ENCODE results near the gene RPUSD1.

Gene RPUSD1

GRCh38 chr16:800834-801511 is 12.8 kb upstream of the RPUSD1 start:
- DNase-seq (ENCODE audit: extremely low spot score, insufficient read length, low read depth) (no peak), FAIRE-seq (no peak)

- DNase-seq (ENCODE audit: extremely low spot score, insufficient read length, low read depth) (no peak), FAIRE-seq (no peak)
Measured at GRCh38 chr16:799948-800833, 12.0 kb upstream of the RPUSD1 start, which contains the start of gene GNG13. GNG13 (minus strand) TSS chr16:800734; CDS start chr16:799077, 1,657 bp downstream.

- no peak for FAIRE-seq
- DNase-seq (ENCODE audit: extremely low spot score, insufficient read length, low read depth), result no peak
Measured at GRCh38 chr16:799111-799947, 11.1 kb upstream of the RPUSD1 start.

- FAIRE-seq (no peak), DNase-seq (ENCODE audit: extremely low spot score, insufficient read length, low read depth) (no peak)
Measured at GRCh38 chr16:798666-799065, 10.5 kb upstream of the RPUSD1 start.

GRCh38 chr16:797686-798085 is 9.5 kb upstream of the RPUSD1 start:
- no peak for FAIRE-seq
- no peak for DNase-seq (ENCODE audit: extremely low spot score, insufficient read length, low read depth)

GRCh38 chr16:797120-797420 is 8.9 kb upstream of the RPUSD1 start:
- FAIRE-seq, result no peak
- DNase-seq (ENCODE audit: extremely low spot score, insufficient read length, low read depth), result no peak

DNA sequence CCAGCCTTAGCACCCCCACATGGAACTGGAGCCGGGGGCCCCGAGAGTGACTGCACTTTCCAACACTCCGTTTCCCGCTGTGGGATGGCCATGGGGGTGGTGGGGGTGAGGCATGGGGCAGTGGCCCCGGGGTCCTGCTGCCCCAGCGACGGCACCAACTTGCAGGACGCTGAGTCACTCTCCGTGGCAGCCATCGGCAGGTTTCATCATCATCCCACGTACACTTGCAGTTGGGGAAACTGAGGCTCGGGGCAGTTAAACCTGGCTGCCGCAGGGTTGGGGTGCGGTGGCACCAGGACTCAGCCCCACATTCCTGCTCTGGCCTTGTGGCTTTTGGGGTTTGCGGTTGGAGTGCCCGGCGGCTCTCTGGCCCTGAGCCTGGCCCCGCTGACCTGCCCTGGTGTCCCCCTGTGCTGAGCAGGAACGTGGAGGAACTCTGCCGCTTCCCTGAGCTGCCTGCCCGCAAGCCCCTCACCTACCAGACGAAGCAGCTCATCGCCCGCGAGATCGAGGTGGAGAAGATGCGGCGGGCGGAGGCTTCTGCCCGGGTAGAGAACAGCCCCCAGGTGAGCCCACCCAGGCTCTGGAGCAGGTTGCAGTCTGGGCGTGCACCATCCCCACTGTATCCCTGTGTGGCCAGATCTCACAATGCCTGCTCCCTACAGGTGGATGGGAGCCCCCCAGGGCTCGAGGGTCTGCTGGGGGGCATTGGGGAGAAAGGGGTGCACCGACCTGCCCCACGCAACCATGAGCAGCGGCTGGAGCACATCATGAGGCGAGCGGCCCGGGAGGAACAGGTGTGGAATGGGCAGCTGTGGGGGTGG is 8.3 kb upstream of the RPUSD1 start:
- DNase-seq (ENCODE audit: extremely low spot score, insufficient read length, low read depth) (no peak), FAIRE-seq (no peak)

DNA sequence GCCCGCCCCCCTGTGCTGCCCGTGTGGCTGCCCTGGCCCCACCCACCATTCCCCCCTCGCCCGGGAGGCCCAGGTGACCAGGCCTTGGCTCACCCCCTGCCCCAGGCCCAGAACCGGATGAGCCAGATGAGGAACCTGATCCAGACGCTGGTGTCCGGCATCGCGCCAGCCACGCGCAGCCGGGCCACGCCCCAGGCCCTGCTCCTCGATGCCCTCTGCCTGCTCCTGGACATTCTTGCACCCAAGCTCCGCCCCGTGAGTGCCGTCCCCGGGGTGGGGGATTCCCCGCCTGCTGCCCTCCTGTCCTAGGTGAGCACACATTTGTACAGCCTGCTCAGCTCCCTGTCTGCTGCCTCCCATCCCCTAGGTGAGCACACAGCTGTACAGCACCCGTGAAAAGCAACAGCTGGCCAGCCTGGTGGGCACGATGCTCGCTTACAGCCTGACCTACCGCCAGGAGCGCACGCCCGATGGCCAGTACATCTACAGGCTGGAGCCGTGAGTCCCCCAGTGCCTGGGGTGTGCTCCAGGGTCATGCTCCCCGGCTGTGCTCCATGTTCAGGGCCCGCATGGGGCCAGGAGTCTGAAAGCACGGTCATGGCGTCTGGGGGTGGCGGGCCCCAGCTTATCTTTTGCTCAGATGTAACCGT is 7.5 kb upstream of the RPUSD1 start:
- DNase-seq (ENCODE audit: extremely low spot score, insufficient read length, low read depth), result no peak
- no peak for FAIRE-seq

- DNase-seq (ENCODE audit: extremely low spot score, insufficient read length, low read depth), result no peak
Measured at GRCh38 chr16:794853-795466, 6.8 kb upstream of the RPUSD1 start.

DNA sequence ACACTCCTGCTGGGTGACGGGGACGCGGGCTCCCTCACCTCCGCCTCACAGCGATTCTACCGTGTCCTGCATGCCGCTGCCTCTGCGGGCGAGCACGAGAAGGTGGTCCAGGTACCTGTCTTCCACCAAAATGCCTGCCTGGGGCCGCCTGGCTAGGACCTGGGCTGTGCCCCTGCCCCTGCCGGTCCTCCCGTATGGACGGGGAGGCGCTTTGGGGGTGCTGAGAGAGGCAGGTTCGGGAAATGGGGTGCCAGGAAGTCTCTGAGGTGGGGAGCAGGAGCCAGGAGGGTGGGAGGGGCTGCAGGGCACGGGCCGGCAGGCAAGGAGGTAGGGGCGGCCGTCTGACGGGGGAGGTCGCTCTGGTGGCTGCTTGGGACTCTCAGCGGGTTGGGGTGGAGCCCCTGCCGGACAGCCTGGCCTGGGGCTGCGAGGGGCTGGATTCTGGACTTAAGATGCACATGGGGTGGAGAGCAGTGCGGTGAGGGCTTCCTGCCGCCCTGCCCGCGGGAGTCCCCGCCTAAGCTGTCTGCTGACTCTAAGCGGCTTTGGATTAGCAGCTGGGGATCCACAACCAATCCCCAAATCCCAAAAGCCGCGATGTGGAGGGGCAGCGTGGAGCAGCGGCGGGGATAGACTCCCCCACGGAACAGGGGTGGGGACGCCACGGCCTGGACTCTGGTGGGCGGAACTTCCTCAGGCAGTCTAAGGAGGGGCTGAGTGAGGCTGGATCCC is 6.1 kb upstream of the RPUSD1 start:
- DNase-seq (ENCODE audit: extremely low spot score, insufficient read length, low read depth), result no peak
- FAIRE-seq, result no peak

More at GRCh38 chr16:794853-795466, 6.8 kb upstream of the RPUSD1 start:
- no peak for FAIRE-seq

DNA sequence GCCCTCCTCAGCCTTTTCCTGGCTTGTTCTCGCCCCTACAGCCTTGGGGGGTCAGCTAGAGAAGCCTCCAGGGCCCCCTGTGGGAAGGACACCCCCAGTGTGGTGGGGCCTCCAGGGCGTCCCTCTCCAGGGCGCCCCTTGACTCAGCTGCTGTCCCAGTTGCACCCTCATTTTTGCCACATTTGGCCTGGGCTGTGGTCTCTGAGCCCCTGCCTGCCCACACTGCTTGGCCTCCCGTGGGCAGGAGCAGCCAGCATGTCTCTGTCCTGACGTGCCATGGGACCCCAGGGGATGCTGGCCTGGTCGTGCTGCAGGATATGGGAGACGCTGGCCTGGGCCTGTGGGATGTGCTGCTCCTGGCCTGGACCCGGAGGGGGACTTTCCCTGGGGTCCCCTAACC is 5.2 kb upstream of the RPUSD1 start:
- DNase-seq (ENCODE audit: extremely low spot score, insufficient read length, low read depth) (no peak), FAIRE-seq (no peak)

GRCh38 chr16:792221-792995 is 4.2 kb upstream of the RPUSD1 start:
- FAIRE-seq (no peak), DNase-seq (ENCODE audit: extremely low spot score, insufficient read length, low read depth) (no peak)

DNA sequence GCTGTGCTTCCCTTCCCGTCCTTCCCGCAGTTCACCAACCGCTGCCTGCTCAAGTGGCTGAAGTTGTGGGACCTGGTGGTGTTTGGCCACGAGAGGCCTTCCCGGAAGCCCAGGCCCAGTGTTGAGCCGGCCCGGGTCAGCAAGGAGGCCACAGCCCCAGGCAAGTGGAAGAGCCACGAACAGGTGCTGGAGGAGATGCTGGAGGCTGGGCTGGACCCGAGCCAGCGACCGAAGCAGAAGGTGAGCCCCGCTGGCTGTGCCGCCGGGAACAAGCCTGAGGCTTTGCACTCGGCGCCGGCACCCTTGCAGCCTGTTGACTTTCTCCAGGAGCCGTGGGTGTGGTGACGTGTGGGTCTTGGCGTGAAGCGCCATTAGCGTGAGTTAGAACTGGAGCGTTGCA is 3.0 kb upstream of the RPUSD1 start:
- DNase-seq (ENCODE audit: extremely low spot score, insufficient read length, low read depth), result no peak
- no peak for FAIRE-seq

GRCh38 chr16:790086-790485 is 1.9 kb upstream of the RPUSD1 start:
- FAIRE-seq, result no peak
- DNase-seq (ENCODE audit: extremely low spot score, insufficient read length, low read depth), result no peak

DNA sequence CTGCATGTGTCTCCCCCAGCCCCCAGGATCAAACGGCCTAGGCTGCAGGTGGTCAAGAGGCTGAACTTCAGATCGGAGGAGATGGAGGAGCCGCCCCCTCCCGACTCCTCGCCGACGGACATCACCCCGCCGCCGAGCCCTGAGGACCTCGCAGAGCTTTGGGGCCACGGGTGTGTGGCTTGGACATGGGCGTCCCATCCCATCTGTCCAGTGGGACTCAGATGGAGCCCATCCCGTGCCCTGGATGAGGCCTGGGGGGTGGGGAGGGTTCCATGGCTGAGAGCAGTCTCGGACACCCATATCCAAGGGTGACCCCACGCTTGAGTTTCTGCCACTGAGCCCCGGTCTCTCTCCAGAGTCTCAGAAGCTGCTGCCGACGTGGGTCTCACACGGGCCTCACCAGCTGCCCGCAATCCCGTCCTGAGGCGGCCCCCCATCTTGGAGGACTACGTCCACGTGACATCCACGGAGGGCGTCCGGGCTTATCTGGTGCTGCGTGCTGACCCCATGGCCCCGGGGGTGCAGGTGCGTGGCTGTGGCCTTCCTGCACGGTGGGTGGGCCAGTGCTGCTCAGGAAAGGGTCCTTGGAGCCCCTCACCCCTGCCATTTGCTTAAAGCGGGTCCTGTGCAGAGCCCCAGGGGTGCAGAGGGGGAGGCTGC is 1.1 kb upstream of the RPUSD1 start:
- DNase-seq (ENCODE audit: extremely low spot score, insufficient read length, low read depth) (no peak), FAIRE-seq (no peak)

- FAIRE-seq, result peak; percentile 77
- peak; percentile 100 for DNase-seq (ENCODE audit: extremely low spot score, insufficient read length, low read depth)
Measured at GRCh38 chr16:788399-789126, 382 bp upstream of the RPUSD1 start, which contains the start of gene CHTF18. CHTF18 (plus strand) TSS chr16:788620; CDS start chr16:788685, 65 bp downstream.

All from GM18507 (cell line).